ENCODE results near the gene CLVS2. TPM values are rescaled to one million over a fixed set of nuclear protein-coding genes. Genes with fewer than 3 reads are reported as not detected.

The CLVS2 gene
- total and polyA plus RNA-seq, 10 donors, result not detected

DNA sequence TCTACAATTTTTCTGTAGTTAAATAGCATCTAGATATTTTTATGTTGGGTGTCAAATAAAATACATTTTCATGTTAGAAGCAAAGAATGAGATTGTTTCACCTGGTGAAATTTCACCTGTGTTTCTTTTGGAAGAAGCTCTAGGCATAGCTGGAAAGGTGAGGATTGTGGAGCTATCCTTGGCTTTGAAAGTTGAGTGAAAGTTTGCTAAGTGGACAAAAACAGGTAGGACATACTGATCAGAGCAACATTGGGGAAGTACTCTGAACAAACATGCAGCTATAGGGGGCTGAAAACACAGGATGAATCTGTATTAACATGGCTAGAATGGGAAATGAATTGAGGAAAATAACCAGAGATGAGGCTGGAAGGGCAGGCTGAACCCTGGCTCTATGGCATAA is 18.8 kb downstream of the CLVS2 start:
- no peaks in the 10 kb centered on the region for H3K36me3 ChIP-seq
- intact Hi-C loops (cut with DNase I; ENCODE audit: low total_unique reads), result no loop called here
- no peak overlapping the region for H3K4me3 ChIP-seq
- H3K27me3 ChIP-seq (replicated peaks in 1 of 7), result no peaks in the 10 kb centered on the region
- H3K27ac ChIP-seq, result no peak overlapping the region
- TF ChIP-seq, protein P1, sequence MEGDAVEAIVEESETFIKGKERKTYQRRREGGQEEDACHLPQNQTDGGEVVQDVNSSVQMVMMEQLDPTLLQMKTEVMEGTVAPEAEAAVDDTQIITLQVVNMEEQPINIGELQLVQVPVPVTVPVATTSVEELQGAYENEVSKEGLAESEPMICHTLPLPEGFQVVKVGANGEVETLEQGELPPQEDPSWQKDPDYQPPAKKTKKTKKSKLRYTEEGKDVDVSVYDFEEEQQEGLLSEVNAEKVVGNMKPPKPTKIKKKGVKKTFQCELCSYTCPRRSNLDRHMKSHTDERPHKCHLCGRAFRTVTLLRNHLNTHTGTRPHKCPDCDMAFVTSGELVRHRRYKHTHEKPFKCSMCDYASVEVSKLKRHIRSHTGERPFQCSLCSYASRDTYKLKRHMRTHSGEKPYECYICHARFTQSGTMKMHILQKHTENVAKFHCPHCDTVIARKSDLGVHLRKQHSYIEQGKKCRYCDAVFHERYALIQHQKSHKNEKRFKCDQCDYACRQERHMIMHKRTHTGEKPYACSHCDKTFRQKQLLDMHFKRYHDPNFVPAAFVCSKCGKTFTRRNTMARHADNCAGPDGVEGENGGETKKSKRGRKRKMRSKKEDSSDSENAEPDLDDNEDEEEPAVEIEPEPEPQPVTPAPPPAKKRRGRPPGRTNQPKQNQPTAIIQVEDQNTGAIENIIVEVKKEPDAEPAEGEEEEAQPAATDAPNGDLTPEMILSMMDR (IDR thresholded peaks at IDR 0.05 in 8 of 11, conservative IDR thresholded peaks at IDR 0.05 in 3 of 11), result no peak
- no peak for TF ChIP-seq POLR2A (IDR thresholded peaks at IDR 0.05)
- TF ChIP-seq POLR2AphosphoS5 (IDR thresholded peaks at IDR 0.05), result no peak
- H3K9me3 ChIP-seq, result no peaks in the 10 kb centered on the region
- no peaks in the 10 kb centered on the region for H3K4me1 ChIP-seq
- no peak for DNase-seq

DNA sequence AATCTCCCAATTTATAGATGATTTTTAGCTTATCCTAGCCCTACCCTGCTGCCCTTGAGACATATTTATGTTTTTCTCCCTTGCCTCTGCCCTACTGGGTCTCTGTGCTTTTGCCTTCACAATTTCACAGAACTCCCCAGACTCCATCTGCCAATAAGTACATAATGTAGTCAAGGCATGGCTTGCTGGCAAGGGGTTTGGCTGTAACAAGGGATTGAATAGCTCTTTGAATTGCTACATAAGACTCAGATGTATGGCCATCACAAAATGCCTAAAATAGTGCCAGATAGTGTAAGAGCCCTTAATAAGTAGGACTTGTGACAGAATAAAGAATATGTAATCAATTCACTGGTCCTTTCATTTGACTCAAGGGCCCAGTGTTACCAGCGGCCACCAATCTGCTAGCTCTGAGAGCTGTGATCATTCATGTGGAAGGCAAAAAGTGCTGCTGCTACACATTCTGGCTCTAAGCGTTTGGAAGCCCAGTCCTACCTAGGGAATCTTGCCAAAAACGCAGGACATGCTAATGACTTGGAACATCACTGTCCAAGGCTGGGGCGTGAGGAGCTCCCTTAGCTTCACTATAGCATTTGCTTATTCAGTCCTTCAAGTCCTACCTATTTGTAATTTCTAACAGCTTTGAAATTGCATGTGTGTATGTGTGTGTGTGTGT is 20.5 kb downstream of the CLVS2 start:
- 59 to 79% (median 74%) methylated on average over 4 of the region's 4 CpGs for WGBS, 5 donors
- no peak overlapping the region for H3K4me3 ChIP-seq
- H3K36me3 ChIP-seq, result no peaks in the 10 kb centered on the region
- DNase-seq, result no peak
- TF ChIP-seq, protein P1 (IDR thresholded peaks at IDR 0.05 in 8 of 11, conservative IDR thresholded peaks at IDR 0.05 in 3 of 11), result no peak
- no peak for TF ChIP-seq POLR2A (IDR thresholded peaks at IDR 0.05)
- TF ChIP-seq POLR2AphosphoS5 (IDR thresholded peaks at IDR 0.05), result no peak
- intact Hi-C loops (cut with DNase I; ENCODE audit: low total_unique reads), result no loop called here
- no peaks in the 10 kb centered on the region for H3K4me1 ChIP-seq
- H3K9me3 ChIP-seq, result no peaks in the 10 kb centered on the region
- H3K27me3 ChIP-seq (replicated peaks in 1 of 7), result no peaks in the 10 kb centered on the region
- H3K27ac ChIP-seq, result no peak overlapping the region

DNA sequence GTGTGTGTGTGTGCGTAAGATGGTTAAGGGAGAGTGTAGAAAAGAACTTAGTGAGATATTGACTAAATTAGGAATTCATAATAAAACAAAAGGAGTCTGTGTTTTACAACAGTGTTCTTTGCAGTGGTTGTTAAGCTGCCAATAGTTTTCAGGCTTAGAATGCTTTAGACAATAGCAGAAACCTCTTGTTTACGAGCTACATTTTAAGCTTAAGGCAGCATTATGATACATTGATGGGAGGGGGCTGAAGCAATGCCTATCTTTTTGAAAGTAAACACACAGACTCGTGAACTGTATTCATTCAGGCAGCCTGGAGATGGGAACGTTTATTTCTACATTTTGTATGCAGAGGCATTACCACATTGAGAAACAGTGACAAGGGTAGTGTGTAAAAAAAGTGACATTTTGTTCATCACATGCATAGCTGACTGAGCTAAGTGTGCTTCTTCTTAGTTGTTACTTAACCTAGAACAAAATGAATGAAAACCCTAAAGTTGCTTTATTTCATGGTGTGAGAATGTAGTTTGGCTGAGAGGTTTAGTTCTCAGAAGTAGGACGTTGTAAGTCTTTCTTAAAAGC is 21.2 kb downstream of the CLVS2 start:
- TF ChIP-seq POLR2AphosphoS5 (IDR thresholded peaks at IDR 0.05), result no peak
- TF ChIP-seq POLR2A (IDR thresholded peaks at IDR 0.05), result no peak
- TF ChIP-seq, protein P1 (IDR thresholded peaks at IDR 0.05 in 8 of 11, conservative IDR thresholded peaks at IDR 0.05 in 3 of 11), result no peak
- H3K27me3 ChIP-seq (replicated peaks in 1 of 7), result no peaks in the 10 kb centered on the region
- WGBS, 5 donors, result 54 to 76% (median 66%) methylated on average over 5 of the region's 5 CpGs
- H3K9me3 ChIP-seq, result no peaks in the 10 kb centered on the region
- intact Hi-C loops (cut with DNase I; ENCODE audit: low total_unique reads), result no loop called here
- H3K27ac ChIP-seq, result no peak overlapping the region
- no peaks in the 10 kb centered on the region for H3K36me3 ChIP-seq
- H3K4me3 ChIP-seq, result no peak overlapping the region
- DNase-seq, result no peak
- H3K4me1 ChIP-seq, result no peaks in the 10 kb centered on the region

DNA sequence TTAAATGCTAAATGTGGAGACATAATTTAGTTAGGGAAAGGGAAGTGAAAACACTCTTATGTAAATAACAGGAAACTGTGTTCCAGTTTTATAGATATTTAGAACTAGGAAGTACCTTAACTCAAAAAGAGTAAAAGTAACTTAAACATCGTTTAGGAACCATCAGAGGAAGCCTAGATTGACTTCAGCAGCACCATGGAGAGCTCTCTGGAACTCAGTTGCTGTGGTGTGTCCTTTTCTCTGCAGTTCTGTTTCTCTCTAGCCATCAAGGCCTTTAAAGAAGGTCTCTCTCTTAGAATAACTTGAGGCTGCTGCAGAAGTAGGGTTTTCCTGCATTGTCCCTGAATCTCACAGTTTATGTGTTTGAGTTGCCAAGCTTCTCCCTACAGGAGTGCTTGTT is 26.9 kb downstream of the CLVS2 start:
- no peaks in the 10 kb centered on the region for H3K36me3 ChIP-seq
- H3K9me3 ChIP-seq, result no peaks in the 10 kb centered on the region
- TF ChIP-seq POLR2AphosphoS5 (IDR thresholded peaks at IDR 0.05), result no peak
- TF ChIP-seq, protein P1 (IDR thresholded peaks at IDR 0.05 in 8 of 11, conservative IDR thresholded peaks at IDR 0.05 in 3 of 11), result no peak
- no peak for TF ChIP-seq POLR2A (IDR thresholded peaks at IDR 0.05)
- intact Hi-C loops (cut with DNase I; ENCODE audit: low total_unique reads), result no loop called here
- H3K27me3 ChIP-seq (replicated peaks in 1 of 7), result no peaks in the 10 kb centered on the region
- DNase-seq, result no peak
- H3K27ac ChIP-seq, result no peak overlapping the region
- H3K4me1 ChIP-seq, result no peaks in the 10 kb centered on the region
- H3K4me3 ChIP-seq, result no peak overlapping the region
- 0 to 6% (median 6%) methylated on average over 1 of the region's 1 CpG for WGBS, 5 donors
